Activated CD4-positive, alpha-beta T cell treated with anti-CD3 and anti-CD28 coated beads, Interleukin-2, amount 10 ng/mL, durations not matched to agents 7 days and 5 days (primary cell): Measurements from ENCODE around the gene GPR108. TPM values are rescaled to one million over a fixed set of nuclear protein-coding genes. Genes with fewer than 3 reads are reported as not detected.
A peak's percentile ranks its signal among the peaks of the same experiment; 100 is the strongest.
"Not testable (repeated sequence)": the region's sequence is repeated elsewhere in the genome, so short reads cannot be mapped to it uniquely, and the experiment has no call there.

Source experiments
- CTCF ChIA-PET: fragments of 350-600 bp; sonication (Branson Sonifier 250); formaldehyde crosslinking; loops from one replicate; lab custom pipeline; 2021; ENCODE audit warnings: antibody characterized with exemption; lab: Charles Lee
- POLR2A ChIA-PET: fragments of 350-600 bp; sonication (Branson Sonifier 250); formaldehyde crosslinking; loops from one replicate; lab custom pipeline; 2021; ENCODE audit warnings: antibody characterized with exemption; lab: Charles Lee
- DNase-seq: peaks from one replicate; pipeline ENCODE4 v3.0.0-alpha.2; 2020
- H3K27ac Mint-ChIP-seq: one replicate; pipeline ENCODE4 v1.8.0; 2021; ENCODE audit warnings: mild to moderate bottlenecking, moderate library complexity, mixed read lengths
- H3K27me3 Mint-ChIP-seq: one replicate; pipeline ENCODE4 v1.8.0; 2021; ENCODE audit warnings: mixed read lengths
- H3K36me3 Mint-ChIP-seq: one replicate; pipeline ENCODE4 v1.8.0; 2021; ENCODE audit warnings: low read depth, mixed read lengths
- H3K4me1 Mint-ChIP-seq: one replicate; pipeline ENCODE4 v1.8.0; 2021; ENCODE audit warnings: mixed read lengths
- H3K4me3 Mint-ChIP-seq: one replicate; pipeline ENCODE4 v1.8.0; 2021; ENCODE audit warnings: mild to moderate bottlenecking, moderate library complexity, mixed read lengths
- H3K9me3 Mint-ChIP-seq: one replicate; pipeline ENCODE4 v1.8.0; 2021; ENCODE audit warnings: mixed read lengths
- total RNA-seq, 2 experiments: library from RNA; stranded (reverse); gene quantifications; one replicate each; pipeline ENCODE4 v1.2.3, GENCODE V29; 2021

The GPR108 gene
- total RNA-seq, 2 experiments from 2014 or later = 64.6 TPM

GRCh38 chr19:6713773-6714692 lies 23.3 kb downstream of the GPR108 start:
- no peaks in the 10 kb centered on the region for H3K36me3 Mint-ChIP-seq
- peaks cover 4% of the 10 kb centered on the region for H3K9me3 Mint-ChIP-seq
- POLR2A ChIA-PET = no interaction called here
- H3K4me1 Mint-ChIP-seq = peaks cover 13% of the 10 kb centered on the region
- no peak overlapping the region for H3K4me3 Mint-ChIP-seq
- no peak overlapping the region for H3K27ac Mint-ChIP-seq
- H3K27me3 Mint-ChIP-seq = peaks cover 32% of the 10 kb centered on the region
- CTCF ChIA-PET = interaction anchor here (0.7 kb wide), 1 partner anchor 21 kb away, joined by 3 read pairs; no protein-coding TSS in a partner anchor
- DNase-seq = no peak

DNA sequence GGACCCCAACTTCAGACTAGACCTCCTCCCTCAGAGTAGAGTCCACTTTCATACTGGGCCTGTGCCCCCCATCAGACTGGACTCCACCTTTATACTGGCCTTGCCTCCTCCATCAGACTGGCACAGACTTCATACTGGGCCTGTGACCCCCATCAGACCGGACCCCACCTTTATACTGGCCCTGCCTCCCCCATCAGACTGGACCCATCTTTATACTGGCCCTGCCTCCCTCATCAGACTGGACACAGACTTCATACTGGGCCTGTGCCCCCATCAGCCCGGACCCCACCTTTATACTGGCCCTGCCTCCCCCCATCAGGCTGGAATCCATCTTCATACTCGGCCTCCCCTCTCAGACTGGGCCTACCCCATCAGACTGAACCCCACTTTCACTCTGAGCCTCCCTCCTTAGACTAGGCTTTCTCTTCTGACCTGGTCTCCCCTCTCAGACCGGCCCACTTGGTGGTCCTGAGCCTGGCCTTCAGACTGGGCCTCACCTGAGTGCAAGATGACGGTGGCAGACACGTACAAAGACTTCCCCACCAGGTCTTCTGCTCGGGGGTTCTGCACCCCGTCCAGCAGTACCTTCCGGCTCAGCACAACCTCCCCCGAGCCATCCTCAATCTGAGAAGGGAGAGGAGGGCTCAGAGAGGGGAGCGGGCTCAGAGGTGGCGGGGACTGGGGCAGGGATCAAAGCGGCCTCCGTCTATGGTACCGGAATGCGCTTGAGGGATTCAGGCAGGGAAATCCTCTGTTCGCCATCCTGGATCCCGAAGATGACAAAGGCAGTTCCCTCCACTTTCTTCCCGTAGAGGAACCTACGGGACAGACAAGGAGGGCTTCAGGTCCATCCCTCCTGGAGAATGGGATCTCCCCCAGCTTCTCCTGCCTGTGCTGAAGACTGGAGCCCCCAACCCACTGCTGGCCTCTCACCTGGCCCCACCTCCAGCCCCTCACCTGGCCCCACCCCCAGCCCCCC lies 24.4 kb downstream of the GPR108 start:
- Mint-ChIP-seq H3K9me3 (peaks cover 4% of the 10 kb centered on the region), H3K4me1 (peaks cover 13% of the 10 kb centered on the region), H3K36me3 (no peaks in the 10 kb centered on the region), H3K27ac (no peak overlapping the region), H3K27me3 (peaks cover 40% of the 10 kb centered on the region), H3K4me3 (no peak overlapping the region)
- DNase-seq = no peak
- POLR2A ChIA-PET = no interaction called here
- CTCF ChIA-PET = no interaction called here

GRCh38 chr19:6712231-6712630 lies 25.1 kb downstream of the GPR108 start:
- peaks cover under 1% of the 10 kb centered on the region for H3K9me3 Mint-ChIP-seq
- peaks cover 7% of the 10 kb centered on the region for H3K4me1 Mint-ChIP-seq
- CTCF ChIA-PET = no interaction called here
- no peak overlapping the region for H3K4me3 Mint-ChIP-seq
- DNase-seq = no peak
- POLR2A ChIA-PET = no interaction called here
- no peaks in the 10 kb centered on the region for H3K36me3 Mint-ChIP-seq
- peaks cover 44% of the 10 kb centered on the region for H3K27me3 Mint-ChIP-seq
- no peak overlapping the region for H3K27ac Mint-ChIP-seq

DNA sequence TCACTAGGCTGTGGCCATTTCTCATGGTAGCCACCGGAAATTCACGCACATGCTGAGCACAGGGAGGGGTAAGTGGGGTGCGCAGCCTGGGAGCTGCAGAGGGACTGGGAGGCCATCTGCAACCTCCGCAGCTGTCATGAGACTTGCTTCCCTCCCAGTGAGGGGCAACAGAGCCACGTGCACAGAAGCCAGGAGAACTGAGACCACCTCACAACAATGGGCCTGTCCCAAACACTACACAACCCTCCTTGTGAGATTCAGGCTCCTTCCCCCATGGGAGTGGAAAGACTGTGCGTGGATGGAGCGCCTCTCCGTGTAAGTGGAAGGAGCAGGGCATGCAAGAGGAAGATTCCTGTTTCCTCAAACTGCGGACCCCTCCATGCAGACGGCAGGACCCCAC lies 25.8 kb downstream of the GPR108 start:
- H3K27ac Mint-ChIP-seq = no peak overlapping the region
- no peaks in the 10 kb centered on the region for H3K9me3 Mint-ChIP-seq
- H3K36me3 Mint-ChIP-seq = no peaks in the 10 kb centered on the region
- DNase-seq = no peak
- H3K4me1 Mint-ChIP-seq = peaks cover 4% of the 10 kb centered on the region
- no peak overlapping the region for H3K4me3 Mint-ChIP-seq
- ChIA-PET CTCF (no interaction called here), POLR2A (no interaction called here)
- peaks cover 42% of the 10 kb centered on the region for H3K27me3 Mint-ChIP-seq

DNA sequence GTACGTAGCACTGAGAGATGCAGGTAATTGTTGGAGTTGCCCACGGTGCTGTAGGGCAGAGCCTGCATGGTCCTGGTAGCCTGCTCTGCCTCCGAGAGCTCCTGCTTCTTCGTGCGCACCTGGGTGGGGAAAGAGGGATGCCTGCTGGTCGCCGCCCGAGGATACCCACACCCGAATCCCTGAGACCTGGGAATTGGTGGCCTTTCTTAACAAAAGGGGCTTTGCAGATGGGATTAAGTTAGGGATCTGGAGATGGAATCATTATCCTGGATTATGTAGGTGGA lies 26.4 kb downstream of the GPR108 start:
- peaks cover 39% of the 10 kb centered on the region for H3K27me3 Mint-ChIP-seq

DNA sequence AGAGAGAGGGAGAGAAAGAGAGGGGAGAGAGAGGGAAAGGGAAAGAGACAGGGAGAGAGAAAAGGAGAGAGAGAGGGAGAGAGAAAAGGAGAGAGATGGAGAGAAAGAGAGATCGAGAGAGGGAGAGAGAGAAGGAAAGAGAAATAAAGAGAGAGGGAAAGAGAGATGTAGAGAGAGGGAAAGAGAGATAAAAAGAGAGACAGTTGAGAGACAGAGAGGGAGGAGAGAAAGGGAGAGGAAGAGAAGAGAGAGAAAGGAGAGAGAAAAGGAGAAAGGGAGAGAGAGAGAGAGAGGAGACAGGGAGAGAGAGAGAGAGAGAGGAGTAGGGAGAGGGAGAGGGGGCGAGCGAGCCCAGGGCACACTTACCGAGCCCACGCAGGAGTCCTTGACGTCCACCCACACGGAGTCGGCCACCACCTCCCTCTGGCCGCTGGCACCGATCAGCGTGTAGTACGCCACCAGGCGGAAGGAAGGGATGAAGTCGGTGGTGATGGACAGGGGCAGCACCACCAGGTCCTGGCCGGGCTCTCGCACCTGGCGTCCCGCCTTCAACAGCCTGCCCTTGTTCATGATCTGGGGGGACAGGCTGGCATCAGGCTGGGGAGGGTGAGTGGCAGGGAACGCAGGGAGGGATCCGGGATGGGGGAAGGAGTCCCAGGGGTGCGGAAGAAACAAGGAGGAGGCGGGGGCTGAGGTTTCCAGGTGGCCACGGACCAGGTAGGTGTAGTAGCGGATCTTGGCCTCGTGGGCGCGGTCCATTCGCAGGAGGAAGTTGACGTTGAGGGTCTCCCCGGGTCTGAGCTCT lies 26.9 kb downstream of the GPR108 start:
- H3K4me3 Mint-ChIP-seq = no peak overlapping the region
- CTCF ChIA-PET = interaction anchor here (0.7 kb wide), 1 partner anchor 194 kb away, joined by 3 read pairs; no protein-coding TSS in a partner anchor

More for the DNA sequence above, 26.4 kb downstream of the GPR108 start:
- CTCF ChIA-PET = interaction anchor here (0.7 kb wide), 1 partner anchor 195 kb away, joined by 3 read pairs; no protein-coding TSS in a partner anchor
- no peak for DNase-seq
- no peak overlapping the region for H3K27ac Mint-ChIP-seq
- POLR2A ChIA-PET = no interaction called here
- H3K4me3 Mint-ChIP-seq = no peak overlapping the region
- peaks cover 4% of the 10 kb centered on the region for H3K4me1 Mint-ChIP-seq
- no peaks in the 10 kb centered on the region for H3K9me3 Mint-ChIP-seq
- no peaks in the 10 kb centered on the region for H3K36me3 Mint-ChIP-seq

GRCh38 chr19:6709549-6709948 lies 27.8 kb downstream of the GPR108 start:
- peak overlapping the region; percentile 64 for H3K27ac Mint-ChIP-seq
- no peaks in the 10 kb centered on the region for H3K9me3 Mint-ChIP-seq
- H3K4me3 Mint-ChIP-seq = no peak overlapping the region
- H3K27me3 Mint-ChIP-seq = peaks cover 39% of the 10 kb centered on the region
- H3K36me3 Mint-ChIP-seq = no peaks in the 10 kb centered on the region
- CTCF ChIA-PET = interaction anchor here (0.7 kb wide), 1 partner anchor 18 kb away, joined by 3 read pairs; no protein-coding TSS in a partner anchor
- peaks cover 4% of the 10 kb centered on the region for H3K4me1 Mint-ChIP-seq
- no peak for DNase-seq
- POLR2A ChIA-PET = no interaction called here

More for the DNA sequence above, 26.9 kb downstream of the GPR108 start:
- Mint-ChIP-seq H3K4me1 (peaks cover 4% of the 10 kb centered on the region), H3K27me3 (peaks cover 39% of the 10 kb centered on the region), H3K27ac (no peak overlapping the region), H3K36me3 (no peaks in the 10 kb centered on the region), H3K9me3 (no peaks in the 10 kb centered on the region)
- POLR2A ChIA-PET = no interaction called here
- DNase-seq = no peak

DNA sequence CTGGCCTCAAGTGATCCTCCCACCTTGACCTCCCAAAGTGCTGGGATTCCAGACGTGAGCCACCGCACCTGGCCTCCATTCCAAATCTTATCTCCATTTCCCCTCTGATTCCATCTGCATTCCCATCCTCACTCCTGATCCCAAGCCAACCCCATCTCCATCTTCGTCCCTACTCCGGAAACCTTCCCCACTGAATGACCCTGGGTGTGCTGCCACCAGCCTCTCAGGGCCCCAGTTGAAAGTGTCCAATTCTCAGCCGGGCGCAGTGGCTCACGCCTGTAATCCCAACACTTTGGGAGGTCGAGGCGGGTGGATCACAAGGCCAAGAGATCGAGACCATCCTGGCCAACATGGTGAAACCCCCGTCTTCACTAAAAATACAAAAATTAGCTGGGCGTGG lies 28.5 kb downstream of the GPR108 start:
- H3K4me1 Mint-ChIP-seq, DNase-seq, H3K27ac Mint-ChIP-seq, H3K36me3 Mint-ChIP-seq, H3K9me3 Mint-ChIP-seq, H3K4me3 Mint-ChIP-seq, POLR2A ChIA-PET: not testable (repeated sequence)
- H3K27me3 Mint-ChIP-seq = peaks cover 39% of the 10 kb centered on the region
- CTCF ChIA-PET = interaction anchor here (0.7 to 1.6 kb wide), 2 partner anchors 19 to 28 kb away, joined by 3 to 6 read pairs; no protein-coding TSS in a partner anchor

GRCh38 chr19:6708346-6708745 lies 29.0 kb downstream of the GPR108 start:
- ChIA-PET CTCF (interaction anchor here (1.6 kb wide), 1 partner anchor 28 kb away, joined by 6 read pairs; no protein-coding TSS in a partner anchor), POLR2A (no interaction called here)
- Mint-ChIP-seq H3K9me3 (no peaks in the 10 kb centered on the region), H3K27me3 (peaks cover 39% of the 10 kb centered on the region), H3K27ac (no peak overlapping the region), H3K4me1 (peaks cover 4% of the 10 kb centered on the region), H3K36me3 (no peaks in the 10 kb centered on the region), H3K4me3 (no peak overlapping the region)
- DNase-seq = no peak

GRCh38 chr19:6707658-6708018 lies 29.7 kb downstream of the GPR108 start:
- Mint-ChIP-seq H3K27me3 (peaks cover 39% of the 10 kb centered on the region), H3K9me3 (no peaks in the 10 kb centered on the region), H3K4me1 (peaks cover 4% of the 10 kb centered on the region), H3K4me3 (no peak overlapping the region), H3K27ac (no peak overlapping the region), H3K36me3 (no peaks in the 10 kb centered on the region)
- ChIA-PET CTCF (interaction anchor here (1.6 kb wide), 1 partner anchor 27 kb away, joined by 6 read pairs; no protein-coding TSS in a partner anchor), POLR2A (no interaction called here)
- no peak for DNase-seq

DNA sequence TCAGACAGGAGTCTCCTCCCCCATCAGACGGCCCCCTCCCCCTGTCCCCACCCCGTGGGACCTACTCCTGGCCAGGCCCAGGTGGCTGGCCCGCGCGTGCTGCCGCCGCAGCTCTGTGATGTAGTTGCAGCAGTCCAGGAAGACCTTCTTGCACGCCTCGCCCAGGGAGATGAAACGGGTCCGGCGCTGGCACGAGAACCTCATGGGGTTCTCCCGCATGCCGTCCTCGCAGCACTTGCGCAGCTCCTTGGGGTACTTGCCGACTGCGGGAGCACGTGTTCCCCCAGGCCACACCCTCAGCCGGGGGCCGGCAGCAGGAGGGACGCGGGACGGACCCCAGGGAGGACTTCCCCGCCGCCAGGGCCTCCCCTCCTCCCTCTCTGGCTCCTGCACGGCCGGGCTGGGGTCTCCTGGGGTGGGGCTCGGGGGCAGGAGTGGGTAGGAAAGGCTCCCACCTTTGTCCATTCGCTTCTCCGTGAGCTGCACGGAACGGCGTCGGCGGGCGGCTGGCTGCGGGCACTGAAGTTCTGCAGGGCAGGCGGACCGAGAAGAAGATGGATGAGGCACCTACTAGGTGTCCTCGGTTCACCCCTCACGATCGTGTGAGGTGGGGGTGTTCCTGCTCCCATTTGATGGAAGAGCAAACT lies 30.2 kb downstream of the GPR108 start:
- DNase-seq = no peak
- Mint-ChIP-seq H3K4me1 (peaks cover 4% of the 10 kb centered on the region), H3K4me3 (no peak overlapping the region), H3K27me3 (peaks cover 39% of the 10 kb centered on the region), H3K27ac (no peak overlapping the region), H3K36me3 (no peaks in the 10 kb centered on the region), H3K9me3 (no peaks in the 10 kb centered on the region)
- POLR2A ChIA-PET = no interaction called here
- CTCF ChIA-PET = no interaction called here

- Mint-ChIP-seq H3K27ac (no peak overlapping the region), H3K27me3 (peaks cover 37% of the 10 kb centered on the region), H3K4me3 (no peak overlapping the region), H3K36me3 (no peaks in the 10 kb centered on the region), H3K4me1 (peaks cover 4% of the 10 kb centered on the region), H3K9me3 (no peaks in the 10 kb centered on the region)
- POLR2A ChIA-PET = no interaction called here
- CTCF ChIA-PET = no interaction called here
- DNase-seq = no peak
Measured at GRCh38 chr19:6706633-6706958, 30.8 kb downstream of the GPR108 start.
